GM10266 (cell line): Measurements from ENCODE around the gene HADHA.

ENCODE experiments used
- DNase-seq: peaks from one replicate; pipeline ENCODE4 v3.0.0; 2012; ENCODE audit errors: extremely low spot score
- TF ChIP-seq, protein P1 (sequence below): IDR thresholded peaks from 2 replicates; pipeline ENCODE4 v1.5.1; 2012; ENCODE audit warnings: mild to moderate bottlenecking, low read depth; ENCODE audit not compliant: control insufficient read depth, insufficient read depth; ENCODE audit errors: missing control alignments

Gene HADHA

GRCh38 chr2:26224095-26224494, 20.3 kb downstream of the HADHA start:
- DNase-seq, result no peak
- TF ChIP-seq, protein P1, sequence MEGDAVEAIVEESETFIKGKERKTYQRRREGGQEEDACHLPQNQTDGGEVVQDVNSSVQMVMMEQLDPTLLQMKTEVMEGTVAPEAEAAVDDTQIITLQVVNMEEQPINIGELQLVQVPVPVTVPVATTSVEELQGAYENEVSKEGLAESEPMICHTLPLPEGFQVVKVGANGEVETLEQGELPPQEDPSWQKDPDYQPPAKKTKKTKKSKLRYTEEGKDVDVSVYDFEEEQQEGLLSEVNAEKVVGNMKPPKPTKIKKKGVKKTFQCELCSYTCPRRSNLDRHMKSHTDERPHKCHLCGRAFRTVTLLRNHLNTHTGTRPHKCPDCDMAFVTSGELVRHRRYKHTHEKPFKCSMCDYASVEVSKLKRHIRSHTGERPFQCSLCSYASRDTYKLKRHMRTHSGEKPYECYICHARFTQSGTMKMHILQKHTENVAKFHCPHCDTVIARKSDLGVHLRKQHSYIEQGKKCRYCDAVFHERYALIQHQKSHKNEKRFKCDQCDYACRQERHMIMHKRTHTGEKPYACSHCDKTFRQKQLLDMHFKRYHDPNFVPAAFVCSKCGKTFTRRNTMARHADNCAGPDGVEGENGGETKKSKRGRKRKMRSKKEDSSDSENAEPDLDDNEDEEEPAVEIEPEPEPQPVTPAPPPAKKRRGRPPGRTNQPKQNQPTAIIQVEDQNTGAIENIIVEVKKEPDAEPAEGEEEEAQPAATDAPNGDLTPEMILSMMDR, result no peak

DNA sequence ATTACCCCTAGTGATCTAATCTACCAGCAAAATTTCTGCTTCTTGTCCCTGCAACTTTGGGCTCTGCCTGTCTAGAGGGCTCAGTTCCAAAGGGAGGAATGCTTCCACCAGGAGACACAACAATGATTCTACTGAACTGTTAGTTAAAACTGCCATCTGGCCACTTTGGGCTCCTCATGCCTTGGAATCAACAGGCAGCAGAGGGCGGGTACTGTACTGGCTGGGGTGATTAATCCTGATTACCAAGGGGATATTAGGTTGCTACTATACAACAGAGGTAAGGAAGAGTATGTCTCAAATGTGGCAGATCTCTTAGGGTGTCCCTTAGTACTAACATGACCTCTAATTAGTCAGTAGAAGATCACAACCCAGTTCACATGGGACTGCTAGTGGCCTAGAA, 21.4 kb downstream of the HADHA start:
- DNase-seq, result no peak
- TF ChIP-seq, protein P1, result no peak

GRCh38 chr2:26217720-26218119, 26.7 kb downstream of the HADHA start:
- TF ChIP-seq, protein P1, result no peak
- DNase-seq, result no peak

- DNase-seq, result no peak
- TF ChIP-seq, protein P1, result no peak
These were observed 27.8 kb downstream of the HADHA start for GRCh38 chr2:26216587-26216986.

GRCh38 chr2:26215833-26216232, 28.6 kb downstream of the HADHA start:
- TF ChIP-seq, protein P1, result no peak
- DNase-seq, result no peak

DNA sequence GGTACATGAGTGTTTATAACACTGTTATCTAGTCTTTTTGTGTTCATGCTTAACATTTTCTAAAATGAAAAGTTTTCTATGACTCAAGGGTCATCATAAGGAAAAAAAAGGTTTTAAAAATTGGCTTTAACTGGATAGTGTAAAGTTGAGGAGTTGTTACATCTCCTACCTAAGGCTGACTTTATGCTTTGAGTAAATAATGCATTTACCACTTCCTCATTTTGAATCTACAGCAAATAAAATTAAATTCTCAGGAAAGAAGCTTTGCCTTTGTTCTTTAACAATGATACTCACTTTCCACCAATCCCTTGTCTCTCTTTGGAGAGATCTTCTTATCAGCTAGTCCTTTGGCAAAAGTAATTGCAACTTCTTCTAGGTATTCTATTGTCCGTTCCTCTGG, 29.7 kb downstream of the HADHA start:
- TF ChIP-seq, protein P1, result no peak
- no peak for DNase-seq

DNA sequence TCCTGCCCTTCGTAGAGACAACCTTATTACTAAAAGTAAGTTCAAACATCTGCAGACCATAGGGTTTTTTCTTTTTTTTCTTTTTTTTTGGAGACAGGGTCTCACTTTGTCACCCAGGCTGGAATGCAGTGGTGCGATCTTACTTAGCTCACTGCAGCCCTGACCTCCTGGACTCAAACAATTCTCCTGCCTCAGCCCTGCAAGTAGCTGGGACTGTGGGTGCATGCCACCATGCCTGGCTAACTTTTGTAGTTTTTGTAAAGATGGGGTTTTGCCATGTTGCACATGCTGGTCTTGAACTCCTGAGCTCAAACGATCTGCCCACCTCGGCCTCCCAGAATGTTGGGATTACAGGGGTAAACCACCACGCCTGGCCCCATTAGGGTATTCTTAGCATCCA, 32.4 kb downstream of the HADHA start:
- TF ChIP-seq, protein P1, result no peak
- no peak for DNase-seq

DNA sequence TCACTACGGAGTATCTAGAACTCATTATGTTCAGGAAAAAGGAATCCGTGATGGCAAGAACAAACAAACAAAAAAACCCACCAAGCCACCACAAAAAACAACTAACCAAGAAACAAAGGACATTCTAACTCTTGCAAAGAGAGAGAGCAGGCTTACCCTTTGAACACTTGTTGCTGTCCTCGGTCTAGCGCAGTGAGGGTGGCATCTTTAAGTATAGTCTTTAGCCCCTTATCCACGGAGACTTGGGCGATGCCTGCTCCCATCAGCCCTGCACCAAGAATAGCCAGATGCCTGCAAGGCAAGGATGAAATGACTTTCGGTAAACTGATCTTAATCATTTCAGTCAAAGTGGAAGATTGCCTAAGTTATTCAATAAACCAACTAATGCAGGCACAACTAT, 40.5 kb downstream of the HADHA start:
- TF ChIP-seq, protein P1, result no peak
- DNase-seq, result no peak
